HG02588 (cell line): ENCODE measurements around the gene CKMT1B.
"Not testable (repeated sequence)": the region's sequence is repeated elsewhere in the genome, so short reads cannot be mapped to it uniquely, and the experiment has no call there.

Experiments
- ATAC-seq: cut with Tn5 transposase; IDR thresholded peaks from one replicate; pipeline ENCODE4 v1.9.1; 2021; ENCODE audit warnings: mild to moderate bottlenecking, moderate library complexity; ENCODE audit not compliant: unreplicated experiment

The CKMT1B gene

GRCh38 chr15:43593328-43594190, at the start of gene CKMT1B:
Gene CKMT1B, plus strand, starts transcription at chr15:43594027. Its CDS starts 192 bp downstream, at chr15:43594219.
- ATAC-seq = not testable (repeated sequence)

DNA sequence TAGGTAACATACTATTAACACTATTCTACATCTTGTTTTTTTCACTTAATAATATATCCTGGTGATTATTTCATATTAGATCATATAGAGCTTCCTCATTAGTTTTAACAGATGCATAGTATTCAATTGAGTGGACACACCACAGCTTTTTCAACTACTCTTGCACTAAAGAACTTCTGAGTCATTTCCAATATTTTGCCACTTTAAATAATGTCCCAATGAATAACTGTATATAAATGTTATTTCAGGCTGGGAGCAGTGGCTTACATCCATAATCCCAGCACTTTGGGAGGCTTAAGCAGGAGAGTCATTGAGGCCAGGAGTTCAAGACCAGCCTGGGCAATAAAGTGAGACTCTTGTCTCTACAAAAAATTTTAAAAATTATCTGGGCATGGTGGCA, 49.6 kb upstream of the CKMT1B start:
- no peak for ATAC-seq

DNA sequence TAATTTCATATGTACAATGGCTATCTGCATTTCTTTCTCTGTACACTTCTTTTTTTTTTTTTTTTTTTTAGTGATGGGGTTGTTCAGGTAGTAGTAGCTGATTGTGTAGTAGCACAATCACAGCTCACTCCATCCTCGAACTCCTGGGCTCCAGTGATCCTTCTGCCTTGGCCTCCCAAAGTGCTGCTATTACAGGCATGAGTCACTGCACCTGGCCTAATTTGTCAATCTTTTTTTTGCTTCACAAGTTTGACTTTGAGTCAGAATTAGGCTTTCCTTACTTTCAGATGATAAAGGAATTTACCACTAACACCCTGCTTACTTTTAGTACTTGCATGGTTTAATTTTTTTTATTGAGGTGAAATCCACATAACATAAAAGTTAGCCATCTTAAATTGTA, 48.4 kb upstream of the CKMT1B start:
- no peak for ATAC-seq

- ATAC-seq = no peak
These were observed 46.3 kb upstream of the CKMT1B start for GRCh38 chr15:43547539-43547938.

DNA sequence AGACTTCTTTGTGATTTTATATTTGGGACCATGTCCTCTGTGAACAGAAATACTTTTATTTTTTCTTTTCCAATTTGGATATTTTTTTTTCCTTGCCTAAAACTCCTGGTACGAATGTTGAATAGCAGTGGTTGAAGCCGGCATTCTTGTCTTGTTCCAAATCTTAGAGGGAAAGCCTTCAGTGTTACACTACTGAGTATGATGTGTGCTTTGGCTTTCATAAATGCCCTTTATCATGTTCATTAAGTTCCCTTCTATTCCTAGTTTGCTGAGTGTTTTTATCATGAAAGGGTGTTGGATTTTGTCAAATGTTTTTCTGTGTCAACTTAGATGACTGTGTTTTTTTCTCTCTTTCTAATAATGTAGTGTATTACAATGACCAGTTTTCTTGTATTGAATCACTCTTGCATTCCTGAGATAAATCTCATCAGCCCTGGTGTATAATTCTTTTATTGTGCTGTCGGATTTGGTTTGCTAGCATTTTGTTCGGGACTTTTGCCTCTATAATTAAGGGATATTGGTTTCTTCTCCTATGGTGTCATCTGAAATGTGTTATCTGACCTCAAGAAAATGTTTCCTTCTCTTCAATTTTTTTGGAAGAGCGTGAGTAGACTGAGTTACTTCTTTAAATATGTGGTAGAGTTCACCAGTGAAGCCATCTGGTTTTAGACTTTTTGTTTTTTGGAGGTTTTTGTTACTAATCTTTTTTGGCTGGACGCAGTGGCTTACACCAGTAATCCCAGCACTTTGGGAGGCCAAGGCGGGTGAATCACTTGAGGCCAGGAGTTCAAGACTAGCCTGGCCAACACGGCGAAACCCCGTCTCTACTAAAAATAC, 43.1 kb upstream of the CKMT1B start:
- no peak for ATAC-seq

GRCh38 chr15:43552256-43552655, 41.6 kb upstream of the CKMT1B start:
- no peak for ATAC-seq

DNA sequence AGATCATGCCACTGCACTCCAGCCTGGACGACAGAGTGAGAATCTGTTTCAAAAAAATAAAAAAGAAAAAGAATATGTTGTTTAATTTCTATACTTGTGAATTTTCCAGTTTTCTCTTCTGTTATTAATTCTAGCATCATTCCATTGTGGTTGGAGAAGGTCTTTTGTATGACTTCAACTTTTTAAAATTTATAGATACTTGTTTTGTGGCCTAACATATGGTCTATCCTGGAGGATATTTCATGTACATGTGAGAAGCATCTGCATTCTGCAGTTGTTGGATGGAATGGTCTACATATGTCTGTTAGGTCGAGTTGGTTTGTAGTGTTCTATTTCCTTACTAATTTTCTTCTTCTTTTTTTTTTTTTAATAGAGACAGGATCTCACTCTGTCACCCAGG, 40.8 kb upstream of the CKMT1B start:
- no peak for ATAC-seq

DNA sequence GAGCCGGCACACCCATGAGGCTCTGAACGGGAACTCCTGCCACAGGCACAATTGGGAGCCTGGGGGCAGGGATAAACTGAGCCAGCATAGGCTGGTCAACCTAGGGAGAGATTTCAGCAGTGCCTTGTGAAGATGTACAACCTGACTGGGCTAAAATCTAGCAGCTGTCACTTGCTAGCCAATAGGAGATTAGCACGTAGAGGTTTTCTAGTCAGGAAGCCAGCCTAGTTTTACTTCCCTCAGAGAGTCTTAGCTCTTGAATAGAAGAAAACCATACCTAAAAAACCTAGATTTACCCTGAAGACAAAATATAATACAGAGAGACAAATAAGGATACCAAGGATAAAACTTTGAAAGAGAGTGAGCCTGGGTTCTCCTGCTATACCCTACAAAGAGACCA, 31.1 kb upstream of the CKMT1B start:
- ATAC-seq = not testable (repeated sequence)

- not testable (repeated sequence) for ATAC-seq
These were observed 30.0 kb upstream of the CKMT1B start for GRCh38 chr15:43563793-43564192.

DNA sequence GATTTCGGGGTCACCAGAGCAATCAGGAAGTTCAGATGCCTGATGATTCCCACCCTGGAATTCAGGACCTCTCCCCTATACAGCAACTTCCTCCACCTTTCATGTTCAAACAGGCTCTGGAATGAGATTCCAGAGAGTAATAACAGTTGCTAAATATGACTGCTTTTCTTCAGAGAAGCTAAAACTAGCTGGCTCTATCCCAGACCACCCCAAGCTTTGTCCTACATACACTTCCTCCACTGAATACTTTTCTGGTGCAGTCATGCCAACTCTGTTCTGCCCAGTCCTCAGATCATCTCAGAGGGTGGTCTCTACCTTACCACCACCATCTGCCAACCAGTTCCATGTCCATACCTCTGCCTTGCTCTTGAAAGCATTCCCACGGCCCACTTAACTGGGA, 27.2 kb upstream of the CKMT1B start:
- ATAC-seq = not testable (repeated sequence)

GRCh38 chr15:43574607-43575006, 19.2 kb upstream of the CKMT1B start:
- not testable (repeated sequence) for ATAC-seq

- ATAC-seq = peak; percentile 96
These were observed 3.9 kb upstream of the CKMT1B start, which contains the start of gene PPIP5K1 for GRCh38 chr15:43589778-43590466. Gene PPIP5K1, minus strand, starts transcription at chr15:43590208. Its CDS starts 5,704 bp downstream, at chr15:43584504.

- not testable (repeated sequence) for ATAC-seq
These were observed 986 bp upstream of the CKMT1B start for GRCh38 chr15:43592841-43593240.

- ATAC-seq = not testable (repeated sequence)
These were observed 5.3 kb downstream of the CKMT1B start for GRCh38 chr15:43599131-43599530.

DNA sequence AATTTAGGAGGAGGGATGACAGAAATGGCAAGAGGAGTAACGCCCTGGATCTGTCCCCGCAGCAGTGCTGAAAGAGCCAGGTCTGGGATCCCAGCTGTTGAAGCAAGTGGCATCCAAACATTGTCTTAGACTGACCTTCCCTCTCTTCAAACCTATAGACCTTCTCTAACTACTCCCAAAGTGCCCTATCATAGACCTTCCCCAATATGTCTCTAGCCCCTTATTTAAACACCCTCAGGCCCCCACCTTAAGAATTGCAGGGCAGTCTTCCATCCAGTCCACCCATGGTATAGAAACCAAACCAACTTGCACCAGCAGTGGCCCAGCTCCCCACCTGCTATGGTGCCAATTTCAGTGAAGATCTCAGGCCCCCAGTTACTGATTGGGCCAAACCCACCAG, 6.4 kb downstream of the CKMT1B start:
- not testable (repeated sequence) for ATAC-seq

DNA sequence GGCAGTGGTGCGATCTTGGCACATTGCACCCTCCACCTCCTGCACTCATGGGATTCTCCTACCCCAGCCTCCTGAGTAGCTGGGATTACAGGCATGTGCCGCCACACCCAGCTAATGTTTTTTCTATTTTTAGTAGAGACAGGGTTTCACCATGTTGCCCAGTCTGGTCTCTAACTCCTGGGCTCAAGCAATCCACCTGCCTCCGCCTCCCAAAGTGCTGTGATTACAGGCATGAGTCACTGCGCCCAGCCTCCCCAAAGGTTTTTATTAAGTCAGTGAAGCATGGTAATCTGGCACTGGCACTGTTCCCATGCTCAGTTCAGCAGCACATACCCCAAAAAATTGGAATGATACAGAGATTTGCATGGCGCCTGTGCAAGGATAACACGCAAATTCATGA, 8.4 kb downstream of the CKMT1B start:
- not testable (repeated sequence) for ATAC-seq

GRCh38 chr15:43617750-43618149, 23.9 kb downstream of the CKMT1B start:
- ATAC-seq = not testable (repeated sequence)

- ATAC-seq = not testable (repeated sequence)
These were observed 24.9 kb downstream of the CKMT1B start, which contains the start of gene STRC for GRCh38 chr15:43618700-43619099. Gene STRC, minus strand, starts transcription at chr15:43618800. Its CDS starts 78 bp downstream, at chr15:43618722.

- ATAC-seq = not testable (repeated sequence)
These were observed 28.4 kb downstream of the CKMT1B start for GRCh38 chr15:43622068-43622799.

DNA sequence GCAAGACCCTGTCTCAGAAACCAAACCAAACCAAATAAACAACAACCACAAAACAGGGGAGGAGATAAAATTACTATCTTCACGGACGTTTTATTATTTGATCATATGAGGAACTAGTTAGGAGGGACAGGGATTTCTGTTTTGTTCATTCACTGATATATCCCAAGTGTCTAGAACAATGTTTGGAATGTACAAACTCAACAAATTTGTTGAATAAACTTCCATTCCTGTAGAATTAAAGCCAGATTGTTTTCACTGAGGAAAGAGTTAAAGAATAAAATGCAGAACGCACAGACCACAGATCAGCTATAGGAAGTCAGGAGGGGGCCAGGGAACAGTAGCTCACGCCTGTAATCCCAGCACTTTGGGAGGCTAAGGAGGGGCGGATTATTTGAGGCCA, 31.3 kb downstream of the CKMT1B start:
- no peak for ATAC-seq
